ENCODE measurements around the gene GFOD2.

GFOD2 gene

DNA sequence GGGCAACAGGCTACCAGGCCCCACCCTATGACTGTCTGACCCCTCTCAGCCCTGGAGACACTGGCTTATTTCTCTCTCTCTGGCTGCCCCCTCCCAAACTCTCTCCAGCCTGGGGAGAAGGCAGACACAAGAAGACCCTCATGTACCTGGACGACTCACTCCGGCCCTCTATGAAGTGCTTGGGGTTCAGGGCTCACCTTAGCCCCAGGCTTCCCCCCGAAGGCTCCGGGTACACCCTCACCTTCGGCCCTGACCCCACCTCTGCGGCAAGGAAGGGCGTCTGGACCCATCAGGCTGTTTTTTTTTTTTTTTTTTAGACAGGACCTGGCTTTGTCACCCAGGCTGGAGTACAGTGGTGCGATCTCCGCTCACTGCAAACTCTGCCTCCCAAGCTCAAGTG, 75.1 kb downstream of the GFOD2 start (continued):
- TF ChIP-seq PRDM2 (tag by site-specific recombination; IDR thresholded peaks at IDR 0.05; ENCODE audit: borderline replicate concordance), result no peak
- no peak for TF ChIP-seq SCRT2 (tag by site-specific recombination; IDR thresholded peaks at IDR 0.05)
- no peak for TF ChIP-seq ZNF223 (tag by site-specific recombination; IDR thresholded peaks at IDR 0.05)
- no peak for TF ChIP-seq ZNF10 (tag by site-specific recombination; IDR thresholded peaks at IDR 0.05)

DNA sequence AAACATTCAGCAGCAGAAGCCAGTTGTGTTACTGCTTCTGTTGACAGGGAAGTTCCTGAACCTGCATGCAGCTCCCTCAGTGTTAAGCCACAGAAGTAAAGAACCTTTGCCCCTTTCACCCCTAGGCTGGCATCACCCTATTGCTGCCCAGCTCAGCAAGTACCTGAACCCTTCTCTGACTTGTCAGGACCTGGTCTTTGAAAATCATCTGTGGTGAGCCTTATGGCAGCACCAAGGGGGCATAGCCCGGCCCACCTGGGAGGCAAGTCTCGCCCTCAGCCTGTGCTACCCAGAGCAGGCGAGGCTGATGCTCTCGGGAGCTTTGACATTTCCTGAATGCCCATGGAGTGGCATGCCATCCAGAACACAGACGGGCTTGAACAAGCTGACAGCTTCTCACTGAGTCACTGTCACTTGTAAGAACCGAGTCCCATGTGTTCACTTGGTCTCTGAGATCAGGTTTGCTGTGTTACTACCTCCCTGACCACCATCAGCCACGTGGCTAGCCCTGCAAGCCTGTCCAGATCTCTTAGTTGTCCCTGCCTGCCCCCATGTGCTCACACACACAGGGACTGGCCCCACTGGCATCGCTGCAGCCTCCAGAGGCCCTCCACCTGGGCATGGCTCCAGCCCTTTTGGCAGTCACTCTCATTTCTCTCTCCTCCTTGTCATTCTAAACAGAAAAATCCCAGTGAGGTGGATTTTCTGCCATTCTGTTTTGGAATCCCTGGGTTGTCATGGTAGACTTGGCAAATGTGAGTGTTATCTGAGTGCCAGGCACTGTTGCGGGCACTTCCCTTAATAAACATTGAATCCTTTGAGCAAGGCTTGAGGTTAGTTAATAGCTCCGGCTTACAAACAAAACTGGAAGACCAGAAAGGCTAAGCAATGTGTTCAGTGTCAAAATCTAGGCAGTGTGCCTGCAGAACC, 77.1 kb downstream of the GFOD2 start:
- Histone ChIP-seq H3K4me3 (ENCODE audit: low read depth, low read length) (no peak overlapping the region), H3K36me3 (ENCODE audit: control insufficient read depth in 2 of 2, insufficient read depth in 1 of 2, low read length in 2 of 2) (peaks cover 0 to 28% of the 10 kb centered on the region in 2 experiments), H3K27ac (ENCODE audit: extremely low read depth, low read depth, low read length) (no peak overlapping the region), H3K9me3 (ENCODE audit: control insufficient read depth, insufficient read depth, low read depth, low read length) (no peaks in the 10 kb centered on the region), H3K4me1 (ENCODE audit: control insufficient read depth, insufficient read depth, low read length) (no peaks in the 10 kb centered on the region)
- no peak for TF ChIP-seq GLIS2 (tag by site-specific recombination; IDR thresholded peaks at IDR 0.05)
- TF ChIP-seq ZNF335 (tag by site-specific recombination; conservative IDR thresholded peaks at IDR 0.05), result peak; percentile 22; the same call in 1 of the 2 replicates
- no peak for TF ChIP-seq ZIC2 (tag by site-specific recombination; IDR thresholded peaks at IDR 0.05)
- POLR2A ChIA-PET, result interaction anchor here (1.2 kb wide), 1 partner anchor 80 kb away, joined by 4 read pairs; the partner anchor contains the start of gene CTCF
- CTCF ChIA-PET, result interaction anchor here (0.9 to 9.9 kb wide), 6 partner anchors 79 to 155 kb away, joined by 3 to 119 read pairs (median 4); no protein-coding TSS in a partner anchor

GRCh38 chr16:67637625-67638024, 81.5 kb downstream of the GFOD2 start:
- H3K4me3 ChIP-seq (ENCODE audit: low read depth, low read length), result no peak overlapping the region
- peaks cover 24 to 63% of the 10 kb centered on the region in 2 experiments for H3K36me3 ChIP-seq (ENCODE audit: control insufficient read depth in 2 of 2, insufficient read depth in 1 of 2, low read length in 2 of 2)
- ChIA-PET CTCF (no interaction called here), POLR2A (no interaction called here)
- H3K9me3 ChIP-seq (ENCODE audit: control insufficient read depth, insufficient read depth, low read depth, low read length), result no peaks in the 10 kb centered on the region
- H3K4me1 ChIP-seq (ENCODE audit: control insufficient read depth, insufficient read depth, low read length), result no peaks in the 10 kb centered on the region
- no peak overlapping the region for H3K27ac ChIP-seq (ENCODE audit: extremely low read depth, low read depth, low read length)
- TF ChIP-seq ZNF544 (tag by site-specific recombination; IDR thresholded peaks at IDR 0.05) (no peak), PRDM2 (tag by site-specific recombination; IDR thresholded peaks at IDR 0.05; ENCODE audit: borderline replicate concordance) (no peak), FEZF1 (tag by site-specific recombination; IDR thresholded peaks at IDR 0.05) (no peak), SCRT1 (tag by site-specific recombination; IDR thresholded peaks at IDR 0.05; ENCODE audit: borderline replicate concordance) (no peak), ZBTB20 (tag by site-specific recombination; IDR thresholded peaks at IDR 0.05) (no peak), GLI4 (tag by site-specific recombination; IDR thresholded peaks at IDR 0.05) (no peak), HOXA7 (CRISPR knock-in tag; IDR thresholded peaks at IDR 0.05; ENCODE audit: borderline replicate concordance) (no peak)
- TF ChIP-seq, protein P1, sequence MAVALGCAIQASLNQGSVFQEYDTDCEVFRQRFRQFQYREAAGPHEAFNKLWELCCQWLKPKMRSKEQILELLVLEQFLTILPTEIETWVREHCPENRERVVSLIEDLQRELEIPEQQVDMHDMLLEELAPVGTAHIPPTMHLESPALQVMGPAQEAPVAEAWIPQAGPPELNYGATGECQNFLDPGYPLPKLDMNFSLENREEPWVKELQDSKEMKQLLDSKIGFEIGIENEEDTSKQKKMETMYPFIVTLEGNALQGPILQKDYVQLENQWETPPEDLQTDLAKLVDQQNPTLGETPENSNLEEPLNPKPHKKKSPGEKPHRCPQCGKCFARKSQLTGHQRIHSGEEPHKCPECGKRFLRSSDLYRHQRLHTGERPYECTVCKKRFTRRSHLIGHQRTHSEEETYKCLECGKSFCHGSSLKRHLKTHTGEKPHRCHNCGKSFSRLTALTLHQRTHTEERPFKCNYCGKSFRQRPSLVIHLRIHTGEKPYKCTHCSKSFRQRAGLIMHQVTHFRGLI (tag by site-specific recombination; IDR thresholded peaks at IDR 0.05), result no peak
- TF ChIP-seq, protein P2, sequence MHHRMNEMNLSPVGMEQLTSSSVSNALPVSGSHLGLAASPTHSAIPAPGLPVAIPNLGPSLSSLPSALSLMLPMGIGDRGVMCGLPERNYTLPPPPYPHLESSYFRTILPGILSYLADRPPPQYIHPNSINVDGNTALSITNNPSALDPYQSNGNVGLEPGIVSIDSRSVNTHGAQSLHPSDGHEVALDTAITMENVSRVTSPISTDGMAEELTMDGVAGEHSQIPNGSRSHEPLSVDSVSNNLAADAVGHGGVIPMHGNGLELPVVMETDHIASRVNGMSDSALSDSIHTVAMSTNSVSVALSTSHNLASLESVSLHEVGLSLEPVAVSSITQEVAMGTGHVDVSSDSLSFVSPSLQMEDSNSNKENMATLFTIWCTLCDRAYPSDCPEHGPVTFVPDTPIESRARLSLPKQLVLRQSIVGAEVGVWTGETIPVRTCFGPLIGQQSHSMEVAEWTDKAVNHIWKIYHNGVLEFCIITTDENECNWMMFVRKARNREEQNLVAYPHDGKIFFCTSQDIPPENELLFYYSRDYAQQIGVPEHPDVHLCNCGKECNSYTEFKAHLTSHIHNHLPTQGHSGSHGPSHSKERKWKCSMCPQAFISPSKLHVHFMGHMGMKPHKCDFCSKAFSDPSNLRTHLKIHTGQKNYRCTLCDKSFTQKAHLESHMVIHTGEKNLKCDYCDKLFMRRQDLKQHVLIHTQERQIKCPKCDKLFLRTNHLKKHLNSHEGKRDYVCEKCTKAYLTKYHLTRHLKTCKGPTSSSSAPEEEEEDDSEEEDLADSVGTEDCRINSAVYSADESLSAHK (tag by site-specific recombination; IDR thresholded peaks at IDR 0.05), result no peak

Measured in HEK293 (cell line).